ENCODE measurements around the gene GABARAP. TPM values are rescaled to one million over a fixed set of nuclear protein-coding genes. Genes with fewer than 3 reads are reported as not detected.

GABARAP gene
- total RNA-seq, 4 donors from 2014 or later, result 446 to 840 (median 533) TPM

GRCh38 chr17:7281074-7281952 is 39.1 kb upstream of the GABARAP start, which contains the start of gene SLC2A4:
SLC2A4 (plus strand) TSS chr17:7281718; CDS start chr17:7281935, 217 bp downstream.
- peak within 1 kb of the TSS; percentile 53 for H3K4me3 ChIP-seq
- peak; percentile 95 for DNase-seq (ENCODE audit: low spot score in 2 of 2)
- WGBS, result 0% methylated on average over 32 of the region's 71 CpGs
- no peaks in the 10 kb centered on the region for H3K9me3 ChIP-seq
- peaks cover 34% of the 10 kb centered on the region for H3K4me1 ChIP-seq
- no peaks in the 10 kb centered on the region for H3K36me3 ChIP-seq
- peaks cover 3% of the 10 kb centered on the region for H3K27me3 ChIP-seq
- TF ChIP-seq CTCF (IDR thresholded peaks at IDR 0.05) (no peak), POLR2AphosphoS5 (IDR thresholded peaks at IDR 0.05) (no peak), EP300 (IDR thresholded peaks at IDR 0.05) (no peak), POLR2A (IDR thresholded peaks at IDR 0.05) (no peak)
- H3K27ac ChIP-seq, result peak within 1 kb of the TSS; percentile 73

GRCh38 chr17:7280519-7281073 is 38.3 kb upstream of the GABARAP start:
- Histone ChIP-seq H3K9me3 (no peaks in the 10 kb centered on the region), H3K4me1 (peaks cover 34% of the 10 kb centered on the region), H3K4me3 (peak overlapping the region; percentile 53), H3K27ac (peak overlapping the region; percentile 73), H3K27me3 (peaks cover 3% of the 10 kb centered on the region), H3K36me3 (no peaks in the 10 kb centered on the region)
- TF ChIP-seq EP300 (IDR thresholded peaks at IDR 0.05) (no peak), CTCF (IDR thresholded peaks at IDR 0.05) (peak; percentile 85 to 95)
- WGBS, result 3% methylated on average over 10 of the region's 29 CpGs
- peak; percentile 87 to 93 for DNase-seq (ENCODE audit: low spot score in 2 of 2)

GRCh38 chr17:7279448-7279847 is 37.2 kb upstream of the GABARAP start:
- no peak for TF ChIP-seq EP300 (IDR thresholded peaks at IDR 0.05)
- TF ChIP-seq POLR2A (IDR thresholded peaks at IDR 0.05), result no peak
- TF ChIP-seq POLR2AphosphoS5 (IDR thresholded peaks at IDR 0.05), result no peak
- TF ChIP-seq CTCF (IDR thresholded peaks at IDR 0.05), result no peak
- Histone ChIP-seq H3K27me3 (peaks cover 3% of the 10 kb centered on the region), H3K9me3 (no peaks in the 10 kb centered on the region), H3K4me1 (peaks cover 34% of the 10 kb centered on the region), H3K36me3 (no peaks in the 10 kb centered on the region), H3K27ac (no peak overlapping the region), H3K4me3 (no peak overlapping the region)
- 83% methylated on average over 8 of the region's 8 CpGs for WGBS
- no peak for DNase-seq (ENCODE audit: low spot score in 2 of 2)

- WGBS, result 72% methylated on average over 1 of the region's 1 CpG
- peaks cover 24% of the 10 kb centered on the region for H3K27me3 ChIP-seq
- no peaks in the 10 kb centered on the region for H3K36me3 ChIP-seq
- TF ChIP-seq EP300 (IDR thresholded peaks at IDR 0.05), result no peak
- TF ChIP-seq CTCF (IDR thresholded peaks at IDR 0.05), result no peak
- no peak for TF ChIP-seq POLR2A (IDR thresholded peaks at IDR 0.05)
- no peaks in the 10 kb centered on the region for H3K9me3 ChIP-seq
- no peak overlapping the region for H3K27ac ChIP-seq
- no peak overlapping the region for H3K4me3 ChIP-seq
- DNase-seq (ENCODE audit: low spot score in 2 of 2), result no peak
- peaks cover 19% of the 10 kb centered on the region for H3K4me1 ChIP-seq
Observed at GRCh38 chr17:7266784-7267183, 24.5 kb upstream of the GABARAP start.

GRCh38 chr17:7263801-7264078 is 21.5 kb upstream of the GABARAP start:
- TF ChIP-seq CTCF (IDR thresholded peaks at IDR 0.05) (no peak), EP300 (IDR thresholded peaks at IDR 0.05) (no peak), POLR2AphosphoS5 (IDR thresholded peaks at IDR 0.05) (no peak), POLR2A (IDR thresholded peaks at IDR 0.05) (no peak)
- Histone ChIP-seq H3K9me3 (no peaks in the 10 kb centered on the region), H3K27ac (no peak overlapping the region), H3K4me3 (peak overlapping the region; percentile 52), H3K27me3 (peaks cover 37% of the 10 kb centered on the region), H3K36me3 (peaks cover 9% of the 10 kb centered on the region), H3K4me1 (peaks cover 46% of the 10 kb centered on the region)
- 59% methylated on average over 4 of the region's 4 CpGs for WGBS
- DNase-seq (ENCODE audit: low spot score in 2 of 2), result no peak
